ELF-1 (cell line): Measurements from ENCODE around the gene HIPK4.
"Not testable (repeated sequence)": the region's sequence is repeated elsewhere in the genome, so short reads cannot be mapped to it uniquely, and the experiment has no call there.

Experiments used
- DNase-seq: peaks from one replicate; pipeline ENCODE4 v3.0.0-alpha.2; 2016; ENCODE audit warnings: low read depth, low spot score

HIPK4 gene, protein sequence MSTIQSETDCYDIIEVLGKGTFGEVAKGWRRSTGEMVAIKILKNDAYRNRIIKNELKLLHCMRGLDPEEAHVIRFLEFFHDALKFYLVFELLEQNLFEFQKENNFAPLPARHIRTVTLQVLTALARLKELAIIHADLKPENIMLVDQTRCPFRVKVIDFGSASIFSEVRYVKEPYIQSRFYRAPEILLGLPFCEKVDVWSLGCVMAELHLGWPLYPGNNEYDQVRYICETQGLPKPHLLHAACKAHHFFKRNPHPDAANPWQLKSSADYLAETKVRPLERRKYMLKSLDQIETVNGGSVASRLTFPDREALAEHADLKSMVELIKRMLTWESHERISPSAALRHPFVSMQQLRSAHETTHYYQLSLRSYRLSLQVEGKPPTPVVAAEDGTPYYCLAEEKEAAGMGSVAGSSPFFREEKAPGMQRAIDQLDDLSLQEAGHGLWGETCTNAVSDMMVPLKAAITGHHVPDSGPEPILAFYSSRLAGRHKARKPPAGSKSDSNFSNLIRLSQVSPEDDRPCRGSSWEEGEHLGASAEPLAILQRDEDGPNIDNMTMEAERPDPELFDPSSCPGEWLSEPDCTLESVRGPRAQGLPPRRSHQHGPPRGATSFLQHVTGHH

DNA sequence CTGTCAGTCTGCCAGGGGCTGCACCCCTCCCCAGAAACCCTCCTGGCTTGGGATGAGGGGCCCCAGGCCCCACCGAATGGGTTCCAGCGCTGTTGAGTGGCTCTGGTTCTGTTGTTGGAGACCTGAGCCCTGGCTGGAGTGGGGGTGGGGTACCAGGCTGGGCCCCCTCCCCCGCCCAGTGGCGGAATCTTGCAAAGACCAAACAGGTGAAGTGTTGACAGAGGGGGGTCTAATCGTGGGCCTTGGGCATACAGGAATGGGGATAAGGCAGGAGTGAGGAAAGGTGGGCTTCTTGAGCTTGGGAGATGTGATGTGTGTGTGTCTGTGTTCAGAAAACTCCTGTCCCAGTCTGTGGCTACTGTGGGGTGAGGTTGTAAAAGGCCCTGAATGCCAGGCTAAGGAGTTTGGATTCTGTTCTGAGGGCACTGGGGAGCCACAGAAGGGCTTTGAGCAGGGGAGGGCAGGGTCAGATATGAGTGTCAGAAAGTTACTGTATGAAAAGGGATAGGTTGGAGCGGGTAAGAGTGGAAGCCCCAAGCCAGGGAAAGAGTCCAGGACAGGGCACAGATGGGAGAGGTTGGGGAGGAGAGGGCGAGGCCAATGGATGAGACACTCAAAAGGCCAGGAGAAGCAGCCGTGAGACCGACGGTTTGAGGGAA lies at the start of gene HIPK4:
Gene HIPK4, minus strand, starts transcription at position 98 of the 659 bp plus-strand sequence. CDS start 279 bp downstream, outside the sequence.
- no peak for DNase-seq

- DNase-seq: no peak
Observed at GRCh38 chr19:40438284-40438683, 48.3 kb upstream of the HIPK4 start.

GRCh38 chr19:40433391-40434216 lies 43.6 kb upstream of the HIPK4 start:
- peak; percentile 89 for DNase-seq

GRCh38 chr19:40432760-40433159 lies 42.8 kb upstream of the HIPK4 start:
- DNase-seq: peak; percentile 19

DNA sequence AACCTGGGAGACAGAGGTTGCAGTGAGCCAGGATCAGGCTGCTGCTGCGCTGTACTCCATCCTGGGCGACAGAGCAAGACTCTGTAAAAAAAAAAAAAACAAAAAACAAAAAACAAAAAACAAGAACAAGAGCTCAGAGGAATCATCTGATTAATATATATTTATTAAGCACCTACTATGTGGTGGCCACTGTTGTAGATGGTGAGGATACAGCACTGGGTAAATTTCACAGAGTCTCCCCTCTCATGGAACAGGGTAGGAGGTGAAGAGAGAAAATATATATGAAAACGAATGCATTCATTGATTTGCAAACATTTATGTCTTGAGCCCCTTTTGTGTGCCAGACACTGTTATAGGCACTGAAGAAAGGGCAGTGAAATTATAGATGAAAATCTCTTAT lies 41.7 kb upstream of the HIPK4 start:
- DNase-seq: no peak

DNA sequence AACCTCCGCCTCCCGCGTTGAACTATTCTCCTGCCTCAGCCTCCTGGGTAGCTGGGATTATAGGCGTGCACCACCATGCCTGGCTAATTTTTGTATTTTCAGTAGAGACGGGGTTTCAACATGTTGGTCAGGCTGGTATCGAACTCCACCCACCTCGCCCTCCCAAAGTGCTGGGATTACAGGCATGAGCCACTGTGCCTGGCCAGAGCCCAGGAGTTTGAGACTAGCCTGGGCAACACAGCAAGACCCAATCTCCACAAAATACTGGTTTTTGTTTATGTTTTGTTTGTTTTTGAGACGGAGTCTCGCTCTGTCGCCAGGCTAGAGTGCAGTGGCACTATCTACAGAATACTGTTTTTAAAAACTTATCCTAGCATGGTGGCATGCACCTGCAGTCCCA lies 40.3 kb upstream of the HIPK4 start:
- not testable (repeated sequence) for DNase-seq

GRCh38 chr19:40428197-40428596 lies 38.2 kb upstream of the HIPK4 start:
- not testable (repeated sequence) for DNase-seq

GRCh38 chr19:40425450-40426287 lies 35.7 kb upstream of the HIPK4 start, which contains the start of gene SERTAD1:
TSS of gene SERTAD1 (minus strand) at chr19:40425992. CDS start at chr19:40423546, 2,446 bp downstream.
- peak; percentile 100 for DNase-seq

DNA sequence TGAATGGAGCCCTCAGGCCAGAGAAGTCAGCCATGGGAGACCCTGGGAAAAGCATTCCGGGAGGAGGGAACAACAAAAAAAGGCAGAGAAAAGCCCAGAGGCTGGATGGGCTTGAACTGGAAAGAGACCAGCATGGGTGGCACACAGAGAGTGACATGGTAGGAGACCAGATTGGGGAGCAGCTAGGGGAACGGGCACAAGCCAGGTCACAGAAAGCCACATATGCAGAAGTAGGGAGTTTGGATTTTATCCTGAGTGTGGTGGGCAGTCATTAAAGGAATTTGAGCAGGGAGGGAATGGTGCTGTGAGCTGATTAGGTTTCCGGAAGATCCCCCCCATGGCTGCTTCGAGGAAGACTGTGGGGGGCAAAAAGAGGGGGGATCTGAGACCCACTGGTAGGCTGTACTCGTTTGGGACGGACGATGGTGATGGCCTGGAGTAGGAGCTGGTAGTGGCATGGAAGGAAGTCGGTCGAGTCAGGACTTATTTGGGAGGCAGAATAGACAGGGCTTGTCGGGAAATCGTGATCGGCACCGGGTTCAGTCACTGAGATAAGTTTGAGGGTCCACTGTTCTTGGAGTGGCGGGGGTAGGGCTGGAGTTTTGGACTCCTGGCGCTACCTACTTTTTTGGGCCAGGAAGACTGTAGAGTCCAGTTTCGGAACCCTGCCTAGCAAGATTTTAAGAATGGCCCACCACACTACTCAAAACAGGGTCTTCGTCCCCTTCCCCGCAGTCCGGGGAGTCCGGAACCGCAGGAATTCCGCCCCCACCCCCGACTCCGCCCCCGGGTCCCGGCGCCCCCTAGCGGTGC lies 34.9 kb upstream of the HIPK4 start:
- peak; percentile 85 for DNase-seq

GRCh38 chr19:40423938-40424337 lies 34.0 kb upstream of the HIPK4 start:
- DNase-seq: no peak

- DNase-seq: no peak
Observed at GRCh38 chr19:40422748-40423566, 33.0 kb upstream of the HIPK4 start.

- no peak for DNase-seq
Observed at GRCh38 chr19:40421993-40422747, 32.2 kb upstream of the HIPK4 start.

GRCh38 chr19:40420766-40421765 lies 31.1 kb upstream of the HIPK4 start:
- peak; percentile 99 for DNase-seq

DNA sequence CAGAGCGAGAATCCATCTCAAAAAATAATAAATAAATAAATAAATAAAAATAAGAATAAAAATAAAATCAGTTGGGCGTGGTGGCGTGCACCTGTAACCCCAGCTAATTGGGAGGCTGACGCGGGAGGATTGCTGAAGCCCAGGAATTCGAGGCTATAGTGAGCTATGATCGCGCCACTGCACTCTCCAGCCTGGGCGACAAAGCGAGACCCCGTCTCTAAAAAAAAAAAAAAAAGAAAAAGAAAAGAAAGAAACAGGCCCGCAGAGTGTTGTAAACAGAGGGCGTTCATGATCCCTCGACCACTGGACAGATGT lies 30.4 kb upstream of the HIPK4 start:
- no peak for DNase-seq

GRCh38 chr19:40419780-40420179 lies 29.8 kb upstream of the HIPK4 start:
- no peak for DNase-seq

GRCh38 chr19:40419066-40419612 lies 29.2 kb upstream of the HIPK4 start:
- DNase-seq: no peak

GRCh38 chr19:40418040-40418439 lies 28.1 kb upstream of the HIPK4 start:
- DNase-seq: no peak
